ENCODE results near the gene GRAP.
"Not testable (repeated sequence)": the region's sequence is repeated elsewhere in the genome, so short reads cannot be mapped to it uniquely, and the experiment has no call there.

Gene GRAP

DNA sequence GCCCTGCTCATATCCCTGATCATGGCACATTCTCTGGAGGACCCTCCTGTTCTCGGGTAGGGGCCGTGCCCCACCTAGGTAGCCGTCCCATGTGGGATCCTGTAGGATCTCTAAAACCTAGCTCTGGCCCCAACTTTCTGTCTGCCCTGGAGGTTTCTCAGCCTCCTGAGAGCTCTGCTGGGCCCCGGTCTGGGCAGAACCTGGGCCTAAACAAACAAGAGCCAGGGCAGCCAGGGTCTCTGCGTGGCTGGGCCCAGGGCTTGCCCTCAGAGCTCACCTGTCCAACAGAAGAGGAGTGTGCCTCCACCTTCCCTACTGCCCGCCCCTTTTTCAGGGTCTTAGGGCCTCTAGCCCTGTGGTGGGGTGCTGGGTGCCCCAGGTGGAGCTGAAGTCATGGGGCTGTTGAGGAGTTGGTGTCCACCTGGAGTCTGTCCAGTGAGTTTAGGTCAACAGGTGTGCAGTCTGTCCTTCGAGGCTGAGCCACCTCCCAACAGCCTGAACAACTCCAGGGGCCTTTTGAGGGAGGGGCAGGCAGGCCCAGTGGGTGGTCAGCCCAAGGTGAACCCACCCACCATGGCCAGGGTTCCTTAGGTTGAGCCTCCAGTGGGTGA is 25.6 kb downstream of the GRAP start:
- intact Hi-C loops (cut with DNase I) = not testable (repeated sequence)
- DNase-seq = peak in 2 of 10 donors; percentile 35 to 78

DNA sequence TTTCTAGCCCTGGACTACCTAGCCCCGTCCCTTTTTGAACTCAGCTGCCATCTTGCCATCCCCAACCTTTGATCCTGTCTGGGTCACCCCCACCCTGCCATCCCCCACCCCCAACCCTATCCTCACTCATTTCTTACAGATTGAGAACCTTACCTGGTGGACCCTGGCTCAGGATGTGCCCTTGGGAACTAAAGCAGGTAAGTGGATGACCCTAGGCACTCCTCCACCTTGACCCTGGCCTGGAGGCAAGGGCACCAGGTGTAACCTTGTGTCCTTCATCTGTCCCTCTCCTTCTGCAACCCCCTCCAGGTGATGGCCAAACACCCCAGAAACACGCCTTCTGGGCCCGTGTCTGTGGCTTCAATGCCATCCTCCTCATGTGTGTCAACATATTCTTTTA is 26.7 kb downstream of the GRAP start:
- intact Hi-C loops (cut with DNase I) = no loop called here

DNA sequence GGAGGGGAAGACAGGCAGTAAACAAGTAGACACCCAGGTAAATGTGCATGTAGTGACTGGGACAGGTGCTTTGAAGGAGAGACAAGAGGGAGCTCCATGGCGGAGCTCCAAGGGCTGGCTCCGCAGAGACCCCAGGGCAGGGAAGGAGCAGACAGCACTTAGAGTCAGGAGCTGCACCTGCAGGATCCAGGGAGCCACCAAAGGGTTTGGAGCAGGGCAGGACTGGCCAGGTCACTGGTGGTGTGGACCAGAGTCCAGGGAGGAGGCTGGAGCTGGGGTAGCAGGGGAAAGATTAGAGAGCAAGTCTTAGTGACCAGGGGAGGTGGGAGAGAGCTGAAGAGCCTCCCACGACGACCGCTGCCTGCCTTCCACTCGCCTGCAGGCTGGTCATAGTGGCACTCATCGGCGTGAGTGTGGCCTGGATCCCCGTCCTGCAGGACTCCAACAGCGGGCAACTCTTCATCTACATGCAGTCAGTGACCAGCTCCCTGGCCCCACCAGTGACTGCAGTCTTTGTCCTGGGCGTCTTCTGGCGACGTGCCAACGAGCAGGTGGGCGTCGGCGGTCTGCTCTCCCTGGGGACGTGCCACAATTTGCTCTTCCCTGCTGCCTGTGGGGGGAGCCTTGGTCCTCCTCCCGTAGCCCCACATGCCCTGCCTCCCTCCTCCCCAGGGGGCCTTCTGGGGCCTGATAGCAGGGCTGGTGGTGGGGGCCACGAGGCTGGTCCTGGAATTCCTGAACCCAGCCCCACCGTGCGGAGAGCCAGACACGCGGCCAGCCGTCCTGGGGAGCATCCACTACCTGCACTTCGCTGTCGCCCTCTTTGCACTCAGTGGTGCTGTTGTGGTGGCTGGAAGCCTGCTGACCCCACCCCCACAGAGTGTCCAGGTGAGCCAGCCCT is 27.5 kb downstream of the GRAP start:
- DNase-seq = peak in 3 of 10 donors; percentile 59 to 75 (median 62)
- intact Hi-C loops (cut with DNase I) = no loop called here

More for the DNA sequence above, 26.7 kb downstream of the GRAP start:
- peak in 3 of 10 donors; percentile 8 to 45 (median 28) for DNase-seq

DNA sequence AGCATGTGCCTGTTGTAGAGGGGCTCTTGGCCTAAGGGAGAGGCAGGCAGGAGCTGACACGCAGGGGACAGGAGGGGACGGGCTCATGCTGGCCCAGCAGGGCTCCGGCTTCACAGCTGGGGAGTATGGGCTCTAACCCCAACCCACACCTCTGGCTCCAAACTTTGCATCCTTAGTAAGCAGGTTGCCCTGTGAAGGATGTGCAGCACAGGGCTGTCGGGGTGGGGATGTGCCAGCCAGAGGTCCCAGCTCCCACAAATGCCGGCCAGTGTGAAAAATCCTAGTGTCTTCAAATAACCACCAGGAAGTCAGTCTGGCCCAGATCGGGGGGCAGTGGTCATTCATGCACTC is 28.2 kb downstream of the GRAP start:
- intact Hi-C loops (cut with DNase I) = no loop called here
- peak in 3 of 10 donors; percentile 12 to 61 (median 29) for DNase-seq

DNA sequence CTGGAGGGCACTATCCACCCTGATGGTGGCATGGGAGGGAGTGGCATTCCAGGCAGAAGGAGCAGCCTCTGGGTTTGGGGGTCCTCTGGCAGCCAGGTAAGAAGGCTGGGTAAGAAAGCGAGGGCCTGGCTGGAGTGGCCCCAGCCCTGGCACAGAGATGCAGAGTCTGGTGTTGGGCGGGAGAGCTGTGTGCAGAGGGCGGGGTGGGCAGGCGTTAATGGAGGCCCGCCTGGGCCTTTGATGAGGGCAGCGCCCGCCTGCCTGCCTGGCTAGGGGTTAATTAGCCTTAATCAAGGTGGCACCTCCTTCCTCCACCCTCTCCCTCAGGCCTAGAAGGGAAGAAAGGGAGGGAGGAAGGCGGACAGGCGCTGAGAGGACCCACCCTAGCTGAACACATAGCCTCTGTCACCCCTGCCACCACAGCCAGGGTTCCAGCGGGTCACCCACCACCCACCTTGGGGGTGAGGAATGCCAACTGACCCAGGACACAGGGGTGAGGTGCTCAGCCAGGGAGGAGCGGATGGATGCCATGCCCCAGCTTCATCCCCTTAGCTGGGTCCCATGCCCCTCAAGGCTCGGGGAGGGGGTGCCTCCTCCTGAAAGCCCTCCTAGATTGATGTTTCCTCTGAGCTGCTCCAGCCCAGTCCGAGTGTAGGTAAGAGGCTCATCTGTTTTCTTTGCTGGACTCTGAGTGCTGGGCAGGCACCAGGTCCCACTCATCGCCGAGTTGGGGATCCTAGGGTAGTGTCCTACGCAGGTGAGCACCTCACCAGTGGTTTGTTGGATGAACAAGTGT is 28.8 kb downstream of the GRAP start:
- DNase-seq = peak in 3 of 10 donors; percentile 39 to 74 (median 49)
- intact Hi-C loops (cut with DNase I) = no loop called here

DNA sequence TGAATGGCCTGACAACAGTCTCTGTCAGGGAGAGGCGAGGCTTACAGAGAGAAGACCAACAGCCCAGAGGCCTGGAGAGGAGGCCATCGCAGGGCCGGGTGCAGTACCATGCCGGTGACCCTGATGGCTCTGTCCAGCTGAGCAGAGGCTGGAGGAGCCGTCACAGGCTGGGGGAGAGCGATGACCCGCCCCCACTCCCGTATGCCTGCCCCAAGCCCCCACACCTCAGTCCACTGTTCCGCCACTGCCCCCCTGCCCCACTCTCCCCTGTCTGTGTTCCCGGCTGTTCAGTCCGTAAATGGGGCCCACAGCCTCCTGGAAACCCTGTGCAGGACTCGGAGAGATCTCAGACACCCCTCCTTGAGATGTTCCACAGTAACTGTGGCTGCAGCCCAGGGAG is 29.4 kb downstream of the GRAP start:
- peak in 3 of 10 donors; percentile 29 to 68 (median 35) for DNase-seq
- intact Hi-C loops (cut with DNase I) = no loop called here

DNA sequence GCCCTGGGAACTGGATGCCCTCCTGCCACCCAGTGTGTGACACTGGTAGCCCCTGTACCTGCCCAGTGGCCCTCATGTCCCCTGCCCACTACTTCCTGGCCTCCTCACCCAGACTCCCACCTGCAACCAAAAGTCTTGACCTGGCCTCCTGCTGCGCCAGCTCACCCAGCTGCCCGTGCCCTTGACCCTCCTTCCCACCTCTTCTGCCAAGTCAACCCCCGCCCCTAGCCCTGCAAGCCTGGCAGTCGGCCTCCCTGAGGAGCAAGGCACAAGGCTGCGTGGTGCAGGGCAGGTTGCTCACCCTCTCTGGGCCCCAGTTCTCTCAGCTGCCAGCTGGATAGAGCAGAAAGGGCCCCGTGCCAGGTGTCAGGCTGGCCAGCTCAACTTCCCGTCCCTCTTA is 29.9 kb downstream of the GRAP start:
- intact Hi-C loops (cut with DNase I) = no loop called here
- DNase-seq = peak in 3 of 10 donors; percentile 35 to 51 (median 46)

DNA sequence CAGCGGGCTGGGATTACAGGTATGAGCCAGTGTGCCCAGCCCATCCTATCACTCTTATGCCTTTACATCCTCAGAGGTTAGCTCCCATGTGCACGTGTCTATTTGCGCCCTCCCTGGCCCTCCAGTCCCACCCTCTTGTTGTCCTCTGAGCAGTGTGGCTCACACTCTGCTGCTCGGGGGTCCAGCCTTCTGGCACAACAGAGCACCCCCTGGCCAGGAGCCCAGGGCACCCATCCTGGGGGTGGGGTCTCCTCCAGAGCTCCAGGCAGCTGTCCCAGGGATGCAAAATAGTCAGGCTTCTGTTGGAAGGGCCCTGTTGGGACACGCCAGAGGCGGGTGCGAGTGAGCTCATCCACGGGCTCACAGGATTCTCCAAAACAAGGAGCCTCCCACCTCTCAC is 30.5 kb downstream of the GRAP start:
- DNase-seq = peak in 3 of 10 donors; percentile 30 to 57 (median 37)
- intact Hi-C loops (cut with DNase I) = no loop called here

DNA sequence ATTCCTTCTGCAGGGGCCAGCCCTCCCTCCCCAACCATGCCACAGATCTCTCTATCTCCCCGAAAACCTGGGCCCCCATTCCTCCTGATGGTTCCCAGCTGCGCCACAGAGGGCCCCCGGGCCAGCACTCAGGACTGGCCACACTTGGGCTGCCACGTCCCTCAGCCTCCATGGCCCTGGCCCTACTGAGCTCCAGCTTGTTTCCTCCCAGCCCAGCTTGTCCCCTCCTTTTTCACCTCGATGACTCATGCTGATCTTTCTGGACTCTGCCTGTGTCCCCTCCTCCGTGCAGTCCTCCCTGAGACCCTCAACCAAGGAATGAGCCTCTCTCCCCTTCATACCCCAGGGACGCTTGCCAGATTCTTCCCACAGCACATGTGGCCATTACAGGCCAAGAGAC is 31.3 kb downstream of the GRAP start:
- intact Hi-C loops (cut with DNase I) = no loop called here
- DNase-seq = peak in 3 of 10 donors; percentile 10 to 27 (median 17)

DNA sequence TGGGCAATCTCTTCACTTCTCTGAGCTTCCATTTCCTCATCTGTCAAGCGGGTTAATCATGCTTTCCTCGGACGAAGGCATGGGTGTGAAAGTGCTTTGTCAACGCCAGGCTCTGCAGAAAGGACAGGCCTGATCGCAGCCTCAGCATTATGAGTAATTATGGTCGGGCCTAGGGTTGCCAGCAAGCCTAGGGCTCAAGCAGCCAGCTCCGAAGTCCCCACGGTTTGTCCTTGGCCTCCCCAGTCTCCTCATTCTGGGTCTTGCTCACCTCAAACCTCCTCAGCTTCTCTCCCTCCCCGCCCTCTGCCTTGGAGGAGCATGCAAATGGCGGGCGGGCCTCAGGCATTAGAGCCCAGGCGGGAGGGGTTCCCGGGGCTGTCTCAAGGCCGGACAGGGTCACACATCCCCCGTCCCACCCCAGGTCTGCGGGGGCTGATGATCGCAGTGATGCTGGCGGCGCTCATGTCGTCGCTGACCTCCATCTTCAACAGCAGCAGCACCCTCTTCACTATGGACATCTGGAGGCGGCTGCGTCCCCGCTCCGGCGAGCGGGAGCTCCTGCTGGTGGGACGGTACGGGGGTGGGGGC is 32.0 kb downstream of the GRAP start:
- peak in 3 of 10 donors; percentile 45 to 65 (median 63) for DNase-seq
- intact Hi-C loops (cut with DNase I) = no loop called here

DNA sequence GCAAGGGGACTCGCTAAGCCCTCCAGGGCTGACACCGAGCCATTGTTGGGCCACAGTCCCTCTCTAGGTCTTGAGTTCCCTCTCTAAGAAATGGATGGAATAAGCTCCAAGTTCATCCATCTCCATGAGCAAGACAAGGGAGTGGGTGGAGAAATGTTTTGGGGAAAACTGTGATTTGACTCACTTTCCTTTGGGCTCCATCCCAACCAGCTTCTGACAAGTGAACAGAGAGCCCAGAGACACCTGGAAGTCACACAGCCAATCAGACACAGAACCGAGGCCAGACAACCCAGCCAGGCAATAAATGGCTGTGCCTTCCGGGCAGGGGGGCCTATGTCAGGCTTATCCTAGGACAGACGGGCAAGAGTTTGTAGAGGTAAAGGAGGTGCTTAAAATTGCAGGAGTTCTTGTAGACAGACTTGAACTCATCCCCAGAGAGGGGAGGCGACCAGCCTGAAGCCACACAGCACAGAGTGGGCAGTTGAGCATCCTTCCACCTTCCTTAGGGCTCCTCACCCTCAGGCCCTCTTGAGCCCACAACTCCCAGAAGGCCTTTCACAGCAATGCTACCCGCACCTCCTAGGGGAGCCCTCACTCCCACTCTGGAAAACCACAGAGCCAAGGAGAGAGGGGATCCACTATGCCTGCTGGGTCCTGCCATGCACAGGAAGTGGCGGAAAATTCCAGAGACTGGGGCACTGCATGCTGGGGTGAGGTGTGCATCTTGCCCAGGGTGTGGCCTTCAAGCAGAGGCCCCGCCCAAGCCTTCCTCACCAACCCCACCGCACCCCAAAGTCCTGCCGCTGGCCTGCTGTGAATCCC is 32.7 kb downstream of the GRAP start:
- intact Hi-C loops (cut with DNase I) = no loop called here
- peak in 3 of 10 donors; percentile 19 to 76 (median 74) for DNase-seq

DNA sequence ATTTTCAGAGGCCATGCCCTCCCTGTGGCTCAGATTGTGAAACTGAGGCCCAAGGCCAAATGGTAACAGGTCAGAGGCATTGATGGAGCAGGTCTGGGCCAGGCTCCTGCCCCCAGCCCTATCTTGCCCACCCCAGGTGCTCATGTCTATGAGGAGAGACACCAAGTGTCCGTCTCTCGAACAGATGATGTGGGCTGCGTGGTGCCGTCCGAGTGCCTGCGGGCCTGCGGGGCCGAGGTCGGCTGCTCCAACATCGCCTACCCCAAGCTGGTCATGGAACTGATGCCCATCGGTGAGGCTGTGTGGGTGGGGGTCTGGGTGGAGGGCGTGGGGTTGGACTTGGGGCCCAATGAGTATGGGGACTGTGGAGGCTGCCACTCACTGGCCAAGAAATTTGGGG is 33.5 kb downstream of the GRAP start:
- DNase-seq = peak in 2 of 10 donors; percentile 58 to 75
- intact Hi-C loops (cut with DNase I) = no loop called here

DNA sequence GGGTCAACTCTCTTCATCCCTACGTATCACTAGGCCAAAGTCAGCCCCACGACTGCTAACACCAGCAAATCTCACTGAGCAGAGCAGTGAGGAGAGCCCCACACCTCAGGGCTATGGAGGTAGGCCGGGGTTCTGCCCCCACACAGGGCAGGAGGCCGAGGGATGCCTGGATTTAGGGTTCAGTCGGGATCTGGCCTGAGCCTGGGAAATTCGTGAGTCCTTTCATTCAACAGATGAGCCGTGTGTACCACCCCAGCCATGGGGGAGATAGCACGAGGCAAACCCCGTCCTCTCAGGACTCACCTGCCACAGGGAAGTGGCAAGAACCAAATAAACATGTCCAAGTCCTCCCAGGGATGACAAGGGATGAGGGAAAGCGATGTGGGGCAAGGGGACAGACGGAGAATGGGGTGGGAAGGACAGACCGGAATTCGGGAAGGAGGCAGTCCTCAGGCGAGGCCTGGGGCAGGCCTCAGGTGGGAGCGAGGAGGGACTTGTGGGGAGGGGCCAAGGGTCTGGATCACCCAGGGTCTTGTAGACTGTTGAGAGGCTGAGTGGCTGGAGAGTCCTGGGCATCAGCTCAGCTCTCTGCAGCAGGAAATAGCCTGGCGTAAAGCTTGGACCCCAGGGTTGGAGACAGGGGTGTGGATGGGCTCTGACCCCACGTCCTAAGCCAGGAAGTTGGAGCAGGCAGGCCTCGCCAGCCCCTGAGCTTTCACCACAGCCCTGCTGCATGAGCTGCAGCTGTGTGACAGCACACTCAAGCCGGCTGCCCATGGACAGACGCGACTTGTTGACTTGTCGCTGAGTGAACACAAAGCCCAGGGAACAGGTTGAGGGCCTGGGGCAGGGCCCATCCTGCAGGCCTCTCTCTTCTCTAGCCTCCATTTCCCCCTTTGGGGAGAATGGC is 34.3 kb downstream of the GRAP start:
- intact Hi-C loops (cut with DNase I) = no loop called here
- peak in 2 of 10 donors; percentile 54 to 75 for DNase-seq

DNA sequence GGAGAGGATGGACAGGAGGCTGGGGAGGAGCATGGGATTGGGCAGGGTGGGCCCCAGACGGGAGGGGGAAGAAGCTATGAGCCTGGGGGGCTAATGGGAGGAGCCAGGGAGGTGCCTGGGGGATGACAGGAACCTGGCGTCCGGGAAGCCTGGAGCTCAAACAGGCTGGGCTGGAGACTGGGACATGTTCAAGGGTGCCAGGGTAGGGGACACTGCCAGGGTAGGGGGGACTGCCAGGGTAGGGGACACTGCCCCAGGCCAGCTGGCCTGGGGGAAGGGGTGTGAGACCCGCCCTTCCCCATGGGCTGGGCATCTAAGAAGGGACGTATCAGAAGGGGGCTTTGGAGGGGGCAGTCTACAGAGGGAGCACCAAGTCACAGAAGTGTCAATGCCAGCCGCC is 35.2 kb downstream of the GRAP start:
- intact Hi-C loops (cut with DNase I) = no loop called here
- peak in 2 of 10 donors; percentile 24 to 58 for DNase-seq

DNA sequence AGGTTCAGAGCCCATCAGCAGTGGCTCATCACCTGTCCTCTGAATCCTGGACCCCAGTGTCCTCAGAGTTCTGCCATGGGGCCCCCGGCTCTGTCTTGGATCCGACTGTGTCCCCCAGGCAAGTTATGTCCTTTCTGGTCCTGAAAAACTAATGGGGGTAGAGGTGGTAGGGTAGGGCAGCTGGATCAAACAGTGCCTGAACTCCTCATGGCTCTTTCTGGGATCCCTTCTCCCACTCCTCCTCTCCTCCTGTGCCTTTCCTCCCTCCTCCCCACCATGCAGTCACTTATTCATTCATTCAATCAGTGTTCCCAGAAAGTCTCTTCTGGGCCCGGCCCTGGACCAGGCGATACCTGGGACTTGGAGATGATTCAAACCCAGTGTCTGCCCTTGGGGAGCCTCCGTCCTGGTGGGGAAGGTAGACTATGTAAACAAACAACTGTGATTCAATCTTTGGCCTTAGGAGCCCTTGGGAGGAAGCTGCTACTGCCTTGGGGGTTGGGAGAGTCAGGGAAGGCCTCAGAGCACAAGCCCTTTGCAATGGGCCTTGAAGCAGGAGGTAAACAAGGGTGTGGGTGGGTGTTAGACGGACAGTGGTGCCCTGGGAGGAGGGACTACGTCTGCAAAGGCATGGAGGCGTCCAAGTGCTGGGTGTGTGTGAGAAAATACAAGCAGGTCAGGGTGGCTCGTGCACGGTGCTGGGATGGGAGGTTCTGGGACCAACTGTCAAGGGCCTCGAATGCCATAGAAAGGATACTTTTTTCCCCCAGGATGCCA is 35.8 kb downstream of the GRAP start:
- peak in 2 of 10 donors; percentile 54 to 63 for DNase-seq
- intact Hi-C loops (cut with DNase I) = no loop called here

DNA sequence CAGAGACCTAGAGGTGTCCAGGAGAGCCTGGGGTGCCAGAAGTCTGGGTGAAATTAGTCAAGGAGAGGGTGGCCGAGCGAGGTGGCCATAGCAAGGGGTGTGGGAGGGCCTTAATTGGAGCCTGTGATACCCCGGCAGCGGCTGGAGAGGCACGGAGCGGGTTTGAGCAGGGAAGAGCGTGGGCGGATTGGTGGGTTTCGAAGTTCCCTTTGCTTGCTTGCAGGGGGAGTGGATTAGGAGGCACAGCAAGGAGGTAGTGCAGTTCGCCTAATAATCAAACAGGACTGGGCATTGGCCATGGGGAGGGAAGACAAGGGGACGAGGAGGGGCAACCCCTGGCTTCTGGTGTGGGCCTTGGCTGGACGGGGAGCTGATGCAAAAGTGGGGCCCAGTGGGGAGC is 36.8 kb downstream of the GRAP start:
- DNase-seq = peak in 2 of 10 donors; percentile 27 to 48
- intact Hi-C loops (cut with DNase I) = no loop called here

DNA sequence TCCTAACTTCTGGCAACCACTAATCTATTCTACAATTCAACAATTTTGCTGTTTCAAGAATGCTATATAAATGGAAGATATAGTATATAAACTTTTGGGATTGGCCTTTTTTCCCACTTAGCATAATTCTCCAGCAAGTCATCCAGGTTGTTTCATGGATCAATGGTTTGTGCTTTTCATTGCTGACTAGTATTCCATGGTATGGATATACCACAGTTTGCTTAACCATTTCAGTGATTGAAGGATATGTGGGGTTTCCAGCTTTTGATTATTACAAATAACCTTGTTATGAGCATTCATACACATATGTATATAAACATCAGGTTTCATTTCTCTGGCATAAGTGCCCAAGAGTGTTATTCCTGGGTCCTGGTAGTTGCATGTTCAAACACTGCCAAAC is 40.1 kb downstream of the GRAP start:
- no peak for DNase-seq
- intact Hi-C loops (cut with DNase I) = no loop called here
